Hepatocyte (in vitro differentiated cells): ENCODE measurements around the gene GLT1D1. TPM values are rescaled to one million over a fixed set of nuclear protein-coding genes. Genes with fewer than 3 reads are reported as not detected.

ENCODE experiments used
- DNase-seq: peaks from one replicate; pipeline ENCODE4 v3.0.0-alpha.2; 2016; ENCODE audit warnings: low spot score
- H2AFZ ChIP-seq: fragments of 200-600 bp; sonication (generic); 2 replicates; pipeline ENCODE4 v1.6.0; 2016; ENCODE audit warnings: antibody characterized with exemption, mild to moderate bottlenecking
- H3K27ac ChIP-seq: fragments of 200-600 bp; sonication (generic); 2 replicates; pipeline ENCODE4 v1.5.1; 2016; ENCODE audit warnings: mild to moderate bottlenecking
- H3K27me3 ChIP-seq: fragments of 200-600 bp; sonication (generic); 2 replicates; pipeline ENCODE4 v1.6.1; 2016
- H3K36me3 ChIP-seq: fragments of 200-600 bp; sonication (generic); replicated peaks from 2 replicates; pipeline ENCODE4 v1.5.1; 2016; ENCODE audit warnings: low read depth; ENCODE audit not compliant: insufficient read depth
- H3K4me1 ChIP-seq: fragments of 200-600 bp; sonication (generic); 2 replicates; pipeline ENCODE4 v1.5.1; 2016; ENCODE audit warnings: mild to moderate bottlenecking, moderate library complexity; ENCODE audit not compliant: insufficient read depth
- H3K4me2 ChIP-seq: fragments of 200-600 bp; sonication (generic); 2 replicates; pipeline ENCODE4 v1.6.0; 2016
- H3K4me3 ChIP-seq: fragments of 200-600 bp; sonication (generic); 2 replicates; pipeline ENCODE4 v1.5.1; 2016; ENCODE audit warnings: mild to moderate bottlenecking
- H3K79me2 ChIP-seq: fragments of 200-600 bp; sonication (generic); 2 replicates; pipeline ENCODE4 v1.6.0; 2017; ENCODE audit warnings: mild to moderate bottlenecking
- H3K9me2 ChIP-seq: fragments of 200-600 bp; sonication (generic); replicated peaks from 2 replicates; pipeline ENCODE4 v1.6.0; 2017; ENCODE audit warnings: mild to moderate bottlenecking; ENCODE audit not compliant: insufficient read depth
- H3K9me3 ChIP-seq: fragments of 200-600 bp; sonication (generic); 2 replicates; pipeline ENCODE4 v1.5.1; 2016; ENCODE audit warnings: low read depth, mild to moderate bottlenecking
- H4K20me1 ChIP-seq: fragments of 200-600 bp; sonication (generic); 2 replicates; pipeline ENCODE4 v1.6.0; 2016; ENCODE audit warnings: mild to moderate bottlenecking; ENCODE audit not compliant: insufficient read depth, poor library complexity, severe bottlenecking
- EZH2 ChIP-seq: fragments of 200-600 bp; sonication (generic); IDR thresholded peaks from 2 replicates; pipeline ENCODE4 v1.6.1; 2016; ENCODE audit warnings: antibody characterized with exemption, mild to moderate bottlenecking, borderline replicate concordance
- EZH2phosphoT487 ChIP-seq: fragments of 200-600 bp; sonication (generic); IDR thresholded peaks from one replicate; pipeline ENCODE4 v1.6.1; 2018; ENCODE audit warnings: antibody characterized with exemption, mild to moderate bottlenecking, low read depth, moderate library complexity; ENCODE audit not compliant: unreplicated experiment, severe bottlenecking
- WGBS: methylation state at CpG from one replicate; pipeline ENCODE4 v1.1.6; 2016; ENCODE audit warnings: low lambda C conversion rate; ENCODE audit errors: missing lambda C conversion rate; 5-methylcytosine and 5-hydroxymethylcytosine counted together
- polyA plus RNA-seq: library from polyadenylated mRNA; unstranded; fragments of >200 nt; fragmentation: Nextera tagmentation; extraction: Ambion mirVana; gene quantifications from 2 replicates; pipeline ENCODE4 v1.2.1, GENCODE V29; 2016
- total RNA-seq: library from RNA; depleted of rRNA; stranded (reverse); fragments of >200 nt; gene quantifications from 2 replicates; pipeline ENCODE4 v1.2.3, GENCODE V29; 2014
- TF ChIP-seq, protein P1 (sequence below): fragments of 200-600 bp; sonication (generic); IDR thresholded peaks from 2 replicates; pipeline ENCODE4 v1.5.1; 2016; ENCODE audit warnings: antibody characterized with exemption, mild to moderate bottlenecking; ENCODE audit not compliant: poor library complexity

Gene GLT1D1
- total and polyA plus RNA-seq, 2 experiments from 2014 or later = 1.8 to 1.9 TPM

DNA sequence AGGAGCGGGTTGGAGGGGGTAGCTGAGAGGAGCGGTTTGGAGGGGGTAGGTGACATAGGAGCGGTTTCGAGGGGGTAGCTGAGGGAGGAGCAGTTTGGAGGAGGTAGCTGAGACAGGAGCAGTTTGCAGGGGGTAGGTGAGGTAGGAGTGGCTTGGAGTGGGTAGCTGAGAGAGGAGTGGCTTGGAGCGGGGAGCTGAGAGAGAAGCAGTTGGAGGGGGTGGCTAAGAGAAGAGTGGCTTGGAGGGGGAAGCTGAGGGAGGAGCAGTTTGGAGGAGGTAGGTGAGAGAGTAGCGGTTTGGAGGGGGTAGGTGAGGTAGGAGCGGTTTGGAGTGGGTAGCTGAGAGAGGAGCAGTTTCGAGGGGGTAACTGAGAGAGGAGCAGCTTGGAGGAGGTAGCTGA lies 152.1 kb downstream of the GLT1D1 start:
- TF ChIP-seq EZH2phosphoT487 (no peak), EZH2 (no peak)
- TF ChIP-seq, protein P1, sequence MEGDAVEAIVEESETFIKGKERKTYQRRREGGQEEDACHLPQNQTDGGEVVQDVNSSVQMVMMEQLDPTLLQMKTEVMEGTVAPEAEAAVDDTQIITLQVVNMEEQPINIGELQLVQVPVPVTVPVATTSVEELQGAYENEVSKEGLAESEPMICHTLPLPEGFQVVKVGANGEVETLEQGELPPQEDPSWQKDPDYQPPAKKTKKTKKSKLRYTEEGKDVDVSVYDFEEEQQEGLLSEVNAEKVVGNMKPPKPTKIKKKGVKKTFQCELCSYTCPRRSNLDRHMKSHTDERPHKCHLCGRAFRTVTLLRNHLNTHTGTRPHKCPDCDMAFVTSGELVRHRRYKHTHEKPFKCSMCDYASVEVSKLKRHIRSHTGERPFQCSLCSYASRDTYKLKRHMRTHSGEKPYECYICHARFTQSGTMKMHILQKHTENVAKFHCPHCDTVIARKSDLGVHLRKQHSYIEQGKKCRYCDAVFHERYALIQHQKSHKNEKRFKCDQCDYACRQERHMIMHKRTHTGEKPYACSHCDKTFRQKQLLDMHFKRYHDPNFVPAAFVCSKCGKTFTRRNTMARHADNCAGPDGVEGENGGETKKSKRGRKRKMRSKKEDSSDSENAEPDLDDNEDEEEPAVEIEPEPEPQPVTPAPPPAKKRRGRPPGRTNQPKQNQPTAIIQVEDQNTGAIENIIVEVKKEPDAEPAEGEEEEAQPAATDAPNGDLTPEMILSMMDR = no peak
- no peaks in the 10 kb centered on the region for H3K36me3 ChIP-seq
- WGBS = 97% methylated on average over 3 of the region's 8 CpGs

GRCh38 chr12:129005829-129006228 lies 152.6 kb downstream of the GLT1D1 start:
- no peak overlapping the region for H3K27ac ChIP-seq
- H3K4me1 ChIP-seq = no peaks in the 10 kb centered on the region
- WGBS = 94% methylated on average over 6 of the region's 6 CpGs
- DNase-seq = no peak
- H4K20me1 ChIP-seq = no peaks in the 10 kb centered on the region
- H2AFZ ChIP-seq = no peak overlapping the region
- TF ChIP-seq EZH2phosphoT487 (no peak), EZH2 (no peak)
- TF ChIP-seq, protein P1 = no peak
- H3K27me3 ChIP-seq = no peaks in the 10 kb centered on the region
- no peaks in the 10 kb centered on the region for H3K9me2 ChIP-seq
- no peaks in the 10 kb centered on the region for H3K9me3 ChIP-seq
- no peaks in the 10 kb centered on the region for H3K36me3 ChIP-seq
- H3K4me2 ChIP-seq = no peak overlapping the region
- H3K4me3 ChIP-seq = no peak overlapping the region
- H3K79me2 ChIP-seq = no peaks in the 10 kb centered on the region

More for the DNA sequence above, 152.1 kb downstream of the GLT1D1 start:
- Histone ChIP-seq H3K79me2 (no peaks in the 10 kb centered on the region), H3K9me2 (no peaks in the 10 kb centered on the region), H3K4me2 (no peak overlapping the region), H2AFZ (no peak overlapping the region), H3K4me3 (no peak overlapping the region), H3K27ac (no peak overlapping the region), H3K9me3 (no peaks in the 10 kb centered on the region), H3K4me1 (no peaks in the 10 kb centered on the region), H3K27me3 (no peaks in the 10 kb centered on the region), H4K20me1 (no peaks in the 10 kb centered on the region)
- DNase-seq = no peak

GRCh38 chr12:129009833-129010622 lies 156.8 kb downstream of the GLT1D1 start:
- no peaks in the 10 kb centered on the region for H3K9me3 ChIP-seq
- no peak overlapping the region for H3K27ac ChIP-seq
- no peak overlapping the region for H3K4me2 ChIP-seq
- TF ChIP-seq EZH2phosphoT487 (no peak), EZH2 (no peak)
- TF ChIP-seq, protein P1 = no peak
- no peaks in the 10 kb centered on the region for H3K79me2 ChIP-seq
- no peaks in the 10 kb centered on the region for H3K4me1 ChIP-seq
- H3K27me3 ChIP-seq = no peaks in the 10 kb centered on the region
- no peaks in the 10 kb centered on the region for H4K20me1 ChIP-seq
- no peak for DNase-seq
- H3K9me2 ChIP-seq = no peaks in the 10 kb centered on the region
- 84% methylated on average over 5 of the region's 5 CpGs for WGBS
- H3K36me3 ChIP-seq = no peaks in the 10 kb centered on the region
- H3K4me3 ChIP-seq = no peak overlapping the region
- H2AFZ ChIP-seq = no peak overlapping the region
